HL-60/S4 treated with phorbol 12-myristate 13-acetate at 8.2 ng/mL for 4 days and 3 days (cell line): ENCODE data around the gene PPOX.

Experiments
- in situ Hi-C: fragments of 300-500 bp; cut with MboI; formaldehyde crosslinking; loops from 2 replicates; pipeline ENCODE4 v1.15.0; 2022; ENCODE audit warnings: low sequenced_read_pairs

PPOX gene

GRCh38 chr1:161218301-161219077 is 52.3 kb downstream of the PPOX start:
- in situ Hi-C loops = loop anchor here (25.0 kb wide), 1 partner anchor 144 kb away; the partner anchor contains the start of gene CFAP126

GRCh38 chr1:161219078-161219892 is 53.1 kb downstream of the PPOX start:
- in situ Hi-C loops = loop anchor here (25.0 kb wide), 1 partner anchor 143 kb away; the partner anchor contains the start of gene CFAP126

GRCh38 chr1:161220002-161220401 is 53.8 kb downstream of the PPOX start:
- in situ Hi-C loops = loop anchor here (25.0 kb wide), 1 partner anchor 142 kb away; the partner anchor contains the start of gene CFAP126
